Measurements from ENCODE around the gene TNFAIP2.

DNA sequence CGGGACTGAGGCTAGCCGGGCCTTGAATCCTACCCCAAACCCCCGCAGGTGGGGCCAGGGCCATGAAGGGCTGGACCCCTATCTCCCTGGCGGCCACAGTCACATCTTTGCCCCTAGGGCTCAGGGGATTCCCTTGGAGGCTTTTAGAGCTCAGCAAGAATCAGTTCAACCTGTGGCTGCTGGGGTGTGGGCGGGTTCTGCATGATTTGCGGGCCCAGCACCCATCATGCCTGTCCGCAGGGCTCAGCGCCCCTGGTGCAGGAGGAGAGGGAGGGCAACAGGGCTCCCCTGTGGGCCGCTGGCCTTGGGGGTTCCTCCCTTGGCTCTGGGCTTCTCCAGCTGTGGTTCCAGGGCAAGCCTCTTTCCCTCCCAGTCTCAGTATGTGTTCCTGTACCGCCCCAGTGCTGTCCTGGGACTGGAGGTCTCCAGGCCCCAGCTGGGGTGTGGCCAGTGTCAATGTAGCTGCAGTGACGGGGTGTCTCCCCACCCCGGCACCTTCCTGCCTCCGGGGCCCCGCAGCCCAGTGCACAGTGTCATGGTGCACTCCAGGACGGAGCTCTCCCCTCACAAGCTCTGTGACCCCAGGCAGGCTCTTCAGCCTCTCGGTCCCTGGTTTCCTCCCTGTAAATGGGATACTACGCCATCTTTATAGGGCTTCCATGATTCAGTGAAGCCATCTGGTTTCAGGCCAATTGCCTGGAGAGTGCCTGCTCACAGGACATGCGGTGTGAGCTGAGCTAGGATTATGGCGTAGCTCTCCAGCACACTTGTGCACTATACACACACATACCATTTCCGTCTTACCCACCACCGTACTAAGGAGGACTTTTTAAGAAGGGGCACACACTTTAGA, 49.2 kb upstream of the TNFAIP2 start:
- TF ChIP-seq, protein P1, sequence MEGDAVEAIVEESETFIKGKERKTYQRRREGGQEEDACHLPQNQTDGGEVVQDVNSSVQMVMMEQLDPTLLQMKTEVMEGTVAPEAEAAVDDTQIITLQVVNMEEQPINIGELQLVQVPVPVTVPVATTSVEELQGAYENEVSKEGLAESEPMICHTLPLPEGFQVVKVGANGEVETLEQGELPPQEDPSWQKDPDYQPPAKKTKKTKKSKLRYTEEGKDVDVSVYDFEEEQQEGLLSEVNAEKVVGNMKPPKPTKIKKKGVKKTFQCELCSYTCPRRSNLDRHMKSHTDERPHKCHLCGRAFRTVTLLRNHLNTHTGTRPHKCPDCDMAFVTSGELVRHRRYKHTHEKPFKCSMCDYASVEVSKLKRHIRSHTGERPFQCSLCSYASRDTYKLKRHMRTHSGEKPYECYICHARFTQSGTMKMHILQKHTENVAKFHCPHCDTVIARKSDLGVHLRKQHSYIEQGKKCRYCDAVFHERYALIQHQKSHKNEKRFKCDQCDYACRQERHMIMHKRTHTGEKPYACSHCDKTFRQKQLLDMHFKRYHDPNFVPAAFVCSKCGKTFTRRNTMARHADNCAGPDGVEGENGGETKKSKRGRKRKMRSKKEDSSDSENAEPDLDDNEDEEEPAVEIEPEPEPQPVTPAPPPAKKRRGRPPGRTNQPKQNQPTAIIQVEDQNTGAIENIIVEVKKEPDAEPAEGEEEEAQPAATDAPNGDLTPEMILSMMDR (IDR thresholded peaks at IDR 0.05; ENCODE audit: low read length): no peak
- TF ChIP-seq EZH2 (optimal IDR thresholded peaks at IDR 0.05; ENCODE audit: low read depth, low read length): no peak
- TF ChIP-seq EZH2phosphoT487 (IDR thresholded peaks at IDR 0.05; ENCODE audit: low read length): no peak
